ENCODE data around the gene JUP. TPM values are rescaled to one million over a fixed set of nuclear protein-coding genes. Genes with fewer than 3 reads are reported as not detected.
A peak's percentile ranks its signal among the peaks of the same experiment; 100 is the strongest.

JUP gene
- total and polyA plus RNA-seq, 2 of the 13 experiments (the other 11 are each of a cell fraction or from before 2014, with no cell fraction given) = 12.1 to 20.6 TPM

DNA sequence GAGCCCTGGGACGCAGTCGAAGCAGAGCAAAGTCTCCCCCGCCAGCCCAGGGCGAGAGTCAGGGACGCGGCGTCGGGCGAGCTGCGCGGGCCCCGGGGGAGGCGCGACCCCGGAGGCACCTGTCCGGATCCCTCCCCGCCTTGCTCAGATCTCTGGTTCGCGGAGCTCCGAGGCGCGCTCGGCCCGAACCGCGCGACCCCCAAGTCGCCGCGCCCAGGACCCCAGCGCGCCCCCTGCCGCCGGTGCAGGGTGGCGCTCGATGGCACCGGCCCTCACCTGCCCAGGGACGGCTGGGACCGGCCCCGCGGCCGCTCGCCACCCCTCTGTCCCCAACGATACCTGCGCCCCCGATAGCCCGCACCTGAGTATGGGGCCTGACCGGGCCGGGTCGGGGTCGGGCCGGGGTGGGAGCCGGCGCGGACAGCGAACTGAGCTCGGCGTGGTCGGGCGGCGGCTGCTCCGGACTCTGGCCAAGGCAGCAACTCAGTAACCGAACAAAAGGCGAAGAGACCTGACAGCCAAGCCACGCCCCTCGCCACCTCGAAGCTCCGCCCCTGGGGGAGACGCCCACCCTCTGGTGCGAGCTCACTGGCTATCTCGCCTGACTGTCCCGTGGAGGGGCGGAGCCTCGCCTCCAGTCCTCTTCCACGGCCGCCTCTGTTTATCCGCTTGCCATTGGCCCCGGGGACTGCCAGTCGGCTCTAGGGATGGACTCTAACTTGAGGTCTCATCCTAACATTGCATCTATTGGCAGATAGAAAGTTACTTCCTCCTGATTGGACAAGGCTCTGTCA is at the start of gene JUP (continued):
- TF ChIP-seq ZNF382 (CRISPR knock-in tag; IDR thresholded peaks at IDR 0.05; ENCODE audit: borderline replicate concordance) (no peak), FOXA3 (CRISPR knock-in tag; IDR thresholded peaks at IDR 0.05) (peak; percentile 31; the same call in 1 of the 2 replicates), RORA (CRISPR knock-in tag; IDR thresholded peaks at IDR 0.05) (no peak), ARNT2 (CRISPR knock-in tag; IDR thresholded peaks at IDR 0.05; ENCODE audit: low read depth) (peak; percentile 98), ZNF234 (CRISPR knock-in tag; conservative IDR thresholded peaks at IDR 0.05) (no peak), NR2F2 (IDR thresholded peaks at IDR 0.05; ENCODE audit: borderline replicate concordance, low read depth) (no peak), IRX3 (CRISPR knock-in tag; IDR thresholded peaks at IDR 0.05; ENCODE audit: borderline replicate concordance, low read depth) (peak; percentile 93; the same call in 1 of the 2 replicates), ZNF205 (CRISPR knock-in tag; IDR thresholded peaks at IDR 0.05) (0 out of 2 replicates have a peak, but pooled peaks have one; percentile 35), MAFK (conservative IDR thresholded peaks at IDR 0.05 in 1 of 2, IDR thresholded peaks at IDR 0.05 in 1 of 2; ENCODE audit: low read length in 2 of 2) (no peak), WIZ (CRISPR knock-in tag; IDR thresholded peaks at IDR 0.05) (0 out of 2 replicates have a peak, but pooled peaks have one; percentile 82), ZNF563 (CRISPR knock-in tag; IDR thresholded peaks at IDR 0.05) (peak; percentile 92; the same call in 1 of the 2 replicates), ZNF562 (CRISPR knock-in tag; IDR thresholded peaks at IDR 0.05; ENCODE audit: borderline replicate concordance) (no peak)
- TF ChIP-seq, protein P1, sequence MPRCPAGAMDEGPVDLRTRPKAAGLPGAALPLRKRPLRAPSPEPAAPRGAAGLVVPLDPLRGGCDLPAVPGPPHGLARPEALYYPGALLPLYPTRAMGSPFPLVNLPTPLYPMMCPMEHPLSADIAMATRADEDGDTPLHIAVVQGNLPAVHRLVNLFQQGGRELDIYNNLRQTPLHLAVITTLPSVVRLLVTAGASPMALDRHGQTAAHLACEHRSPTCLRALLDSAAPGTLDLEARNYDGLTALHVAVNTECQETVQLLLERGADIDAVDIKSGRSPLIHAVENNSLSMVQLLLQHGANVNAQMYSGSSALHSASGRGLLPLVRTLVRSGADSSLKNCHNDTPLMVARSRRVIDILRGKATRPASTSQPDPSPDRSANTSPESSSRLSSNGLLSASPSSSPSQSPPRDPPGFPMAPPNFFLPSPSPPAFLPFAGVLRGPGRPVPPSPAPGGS (CRISPR knock-in tag; IDR thresholded peaks at IDR 0.05) = peak; percentile 94
- TF ChIP-seq, protein P2, sequence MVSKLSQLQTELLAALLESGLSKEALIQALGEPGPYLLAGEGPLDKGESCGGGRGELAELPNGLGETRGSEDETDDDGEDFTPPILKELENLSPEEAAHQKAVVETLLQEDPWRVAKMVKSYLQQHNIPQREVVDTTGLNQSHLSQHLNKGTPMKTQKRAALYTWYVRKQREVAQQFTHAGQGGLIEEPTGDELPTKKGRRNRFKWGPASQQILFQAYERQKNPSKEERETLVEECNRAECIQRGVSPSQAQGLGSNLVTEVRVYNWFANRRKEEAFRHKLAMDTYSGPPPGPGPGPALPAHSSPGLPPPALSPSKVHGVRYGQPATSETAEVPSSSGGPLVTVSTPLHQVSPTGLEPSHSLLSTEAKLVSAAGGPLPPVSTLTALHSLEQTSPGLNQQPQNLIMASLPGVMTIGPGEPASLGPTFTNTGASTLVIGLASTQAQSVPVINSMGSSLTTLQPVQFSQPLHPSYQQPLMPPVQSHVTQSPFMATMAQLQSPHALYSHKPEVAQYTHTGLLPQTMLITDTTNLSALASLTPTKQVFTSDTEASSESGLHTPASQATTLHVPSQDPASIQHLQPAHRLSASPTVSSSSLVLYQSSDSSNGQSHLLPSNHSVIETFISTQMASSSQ (IDR thresholded peaks at IDR 0.05; ENCODE audit: low read depth) = no peak
- TF ChIP-seq, protein P2 (CRISPR knock-in tag; IDR thresholded peaks at IDR 0.05; ENCODE audit: borderline replicate concordance) = no peak
- TF ChIP-seq, protein P3, sequence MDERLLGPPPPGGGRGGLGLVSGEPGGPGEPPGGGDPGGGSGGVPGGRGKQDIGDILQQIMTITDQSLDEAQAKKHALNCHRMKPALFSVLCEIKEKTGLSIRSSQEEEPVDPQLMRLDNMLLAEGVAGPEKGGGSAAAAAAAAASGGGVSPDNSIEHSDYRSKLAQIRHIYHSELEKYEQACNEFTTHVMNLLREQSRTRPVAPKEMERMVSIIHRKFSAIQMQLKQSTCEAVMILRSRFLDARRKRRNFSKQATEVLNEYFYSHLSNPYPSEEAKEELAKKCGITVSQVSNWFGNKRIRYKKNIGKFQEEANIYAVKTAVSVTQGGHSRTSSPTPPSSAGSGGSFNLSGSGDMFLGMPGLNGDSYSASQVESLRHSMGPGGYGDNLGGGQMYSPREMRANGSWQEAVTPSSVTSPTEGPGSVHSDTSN (CRISPR knock-in tag; IDR thresholded peaks at IDR 0.05) = peak; percentile 98
- TF ChIP-seq, protein P4, sequence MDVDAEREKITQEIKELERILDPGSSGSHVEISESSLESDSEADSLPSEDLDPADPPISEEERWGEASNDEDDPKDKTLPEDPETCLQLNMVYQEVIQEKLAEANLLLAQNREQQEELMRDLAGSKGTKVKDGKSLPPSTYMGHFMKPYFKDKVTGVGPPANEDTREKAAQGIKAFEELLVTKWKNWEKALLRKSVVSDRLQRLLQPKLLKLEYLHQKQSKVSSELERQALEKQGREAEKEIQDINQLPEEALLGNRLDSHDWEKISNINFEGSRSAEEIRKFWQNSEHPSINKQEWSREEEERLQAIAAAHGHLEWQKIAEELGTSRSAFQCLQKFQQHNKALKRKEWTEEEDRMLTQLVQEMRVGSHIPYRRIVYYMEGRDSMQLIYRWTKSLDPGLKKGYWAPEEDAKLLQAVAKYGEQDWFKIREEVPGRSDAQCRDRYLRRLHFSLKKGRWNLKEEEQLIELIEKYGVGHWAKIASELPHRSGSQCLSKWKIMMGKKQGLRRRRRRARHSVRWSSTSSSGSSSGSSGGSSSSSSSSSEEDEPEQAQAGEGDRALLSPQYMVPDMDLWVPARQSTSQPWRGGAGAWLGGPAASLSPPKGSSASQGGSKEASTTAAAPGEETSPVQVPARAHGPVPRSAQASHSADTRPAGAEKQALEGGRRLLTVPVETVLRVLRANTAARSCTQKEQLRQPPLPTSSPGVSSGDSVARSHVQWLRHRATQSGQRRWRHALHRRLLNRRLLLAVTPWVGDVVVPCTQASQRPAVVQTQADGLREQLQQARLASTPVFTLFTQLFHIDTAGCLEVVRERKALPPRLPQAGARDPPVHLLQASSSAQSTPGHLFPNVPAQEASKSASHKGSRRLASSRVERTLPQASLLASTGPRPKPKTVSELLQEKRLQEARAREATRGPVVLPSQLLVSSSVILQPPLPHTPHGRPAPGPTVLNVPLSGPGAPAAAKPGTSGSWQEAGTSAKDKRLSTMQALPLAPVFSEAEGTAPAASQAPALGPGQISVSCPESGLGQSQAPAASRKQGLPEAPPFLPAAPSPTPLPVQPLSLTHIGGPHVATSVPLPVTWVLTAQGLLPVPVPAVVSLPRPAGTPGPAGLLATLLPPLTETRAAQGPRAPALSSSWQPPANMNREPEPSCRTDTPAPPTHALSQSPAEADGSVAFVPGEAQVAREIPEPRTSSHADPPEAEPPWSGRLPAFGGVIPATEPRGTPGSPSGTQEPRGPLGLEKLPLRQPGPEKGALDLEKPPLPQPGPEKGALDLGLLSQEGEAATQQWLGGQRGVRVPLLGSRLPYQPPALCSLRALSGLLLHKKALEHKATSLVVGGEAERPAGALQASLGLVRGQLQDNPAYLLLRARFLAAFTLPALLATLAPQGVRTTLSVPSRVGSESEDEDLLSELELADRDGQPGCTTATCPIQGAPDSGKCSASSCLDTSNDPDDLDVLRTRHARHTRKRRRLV (CRISPR knock-in tag; IDR thresholded peaks at IDR 0.05) = no peak
